GM21528 (cell line): Measurements from ENCODE around the gene PTAFR.

Source experiments
- ATAC-seq: cut with Tn5 transposase; IDR thresholded peaks from one replicate; pipeline ENCODE4 v1.9.1; 2021; ENCODE audit warnings: mild to moderate bottlenecking, moderate library complexity; ENCODE audit not compliant: unreplicated experiment, low FRiP score

Gene PTAFR

DNA sequence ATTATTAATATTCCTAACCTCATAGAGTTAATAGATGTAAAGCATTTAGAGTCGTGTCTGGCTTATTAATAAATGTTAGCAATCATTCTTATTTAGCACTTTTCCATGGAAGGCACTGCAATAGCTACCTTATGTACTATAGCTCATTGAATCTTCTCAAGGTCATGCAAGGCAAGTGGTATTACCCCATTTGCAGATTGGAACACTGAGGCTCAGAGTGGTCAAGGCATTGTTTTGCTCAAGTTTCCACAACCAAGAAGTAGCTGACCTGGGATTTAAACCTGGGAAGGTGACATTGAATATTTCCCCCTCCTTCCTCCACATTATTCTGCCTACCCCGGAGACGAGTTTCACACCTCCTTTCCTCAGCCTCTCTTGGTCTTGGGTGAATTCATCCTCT lies 50.3 kb downstream of the PTAFR start:
- no peak for ATAC-seq

GRCh38 chr1:28123461-28123961 lies 53.0 kb downstream of the PTAFR start:
- ATAC-seq: no peak

GRCh38 chr1:28122183-28122582 lies 54.3 kb downstream of the PTAFR start:
- no peak for ATAC-seq

DNA sequence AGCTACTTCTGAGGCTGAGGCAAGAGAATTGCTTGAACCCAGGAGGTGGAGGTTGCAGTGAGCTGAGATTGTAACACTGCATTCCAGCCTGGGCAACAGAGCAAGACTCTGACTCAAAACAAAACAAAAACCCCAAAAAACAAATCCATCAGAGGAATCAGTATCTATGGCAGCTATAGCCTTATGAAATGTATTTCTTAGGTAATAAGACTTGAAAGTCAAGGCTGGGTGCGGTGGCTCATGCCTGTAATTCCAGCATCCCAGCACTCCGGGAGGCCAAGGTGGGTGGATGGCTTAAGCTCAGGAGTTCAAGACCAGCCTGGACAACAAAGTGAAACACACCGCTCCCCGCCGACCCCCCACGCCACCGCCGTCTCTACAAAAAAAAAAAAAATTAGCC lies 56.9 kb downstream of the PTAFR start:
- no peak for ATAC-seq

GRCh38 chr1:28118640-28119307 lies 57.7 kb downstream of the PTAFR start:
- no peak for ATAC-seq

GRCh38 chr1:28115267-28115666 lies 61.2 kb downstream of the PTAFR start:
- no peak for ATAC-seq

DNA sequence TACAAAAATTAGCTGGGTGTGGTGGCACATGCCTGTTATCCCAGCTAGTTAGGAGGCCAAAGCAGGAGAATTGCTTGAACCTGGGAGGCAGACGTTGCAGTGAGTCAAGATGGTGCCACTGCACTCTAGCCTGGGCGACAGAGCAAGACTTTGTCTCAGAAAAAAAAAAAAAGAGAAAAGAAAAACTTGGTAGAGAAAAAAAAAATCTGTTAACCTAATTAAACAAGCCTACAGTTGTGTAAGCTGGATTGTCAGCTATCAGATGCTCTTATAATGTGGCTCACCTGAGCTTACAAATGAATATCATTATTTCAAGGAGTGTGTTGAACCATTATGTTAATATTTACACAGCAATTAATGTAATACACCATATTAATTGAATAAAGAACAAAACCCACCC lies 61.6 kb downstream of the PTAFR start:
- no peak for ATAC-seq

DNA sequence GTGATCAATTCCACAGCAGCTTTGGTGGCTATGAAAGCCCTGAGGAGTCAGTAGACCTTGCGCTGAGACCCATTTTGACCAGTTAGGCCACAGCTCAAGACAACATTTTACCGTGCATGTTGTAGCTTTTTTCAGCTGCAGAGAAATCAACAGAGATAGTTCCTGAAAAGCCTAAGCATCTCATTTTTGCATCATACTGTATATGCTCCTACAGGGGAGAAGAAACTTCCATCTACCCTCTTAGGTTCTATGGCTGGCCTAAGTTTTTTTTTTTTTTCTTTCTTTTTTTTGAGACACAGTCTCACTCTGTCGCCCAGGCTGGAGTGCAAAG lies 63.3 kb downstream of the PTAFR start:
- ATAC-seq: no peak

- no peak for ATAC-seq
Measured at GRCh38 chr1:28112388-28113241, 63.9 kb downstream of the PTAFR start.

- ATAC-seq: no peak
Measured at GRCh38 chr1:28111157-28111556, 65.3 kb downstream of the PTAFR start.

- no peak for ATAC-seq
Measured at GRCh38 chr1:28110555-28110954, 65.9 kb downstream of the PTAFR start.

DNA sequence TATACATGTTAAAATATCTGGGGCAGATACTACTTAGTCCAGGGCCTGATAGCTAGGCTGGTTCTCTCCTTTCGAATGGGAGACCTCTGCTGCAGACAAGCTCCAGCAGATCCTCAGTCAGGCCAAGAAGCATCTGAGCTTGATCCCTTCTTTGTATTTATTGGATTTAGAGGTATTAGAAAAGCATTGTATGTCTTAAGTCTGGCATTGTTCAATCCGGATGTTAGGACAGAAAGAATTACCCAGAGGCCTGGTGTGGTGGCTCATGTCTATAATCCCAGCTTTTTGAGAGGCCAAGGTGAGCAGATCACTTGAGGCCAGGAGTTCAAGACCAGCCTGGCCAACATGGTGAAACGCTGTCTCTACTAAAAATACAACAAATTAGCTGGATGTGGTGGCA lies 66.9 kb downstream of the PTAFR start:
- ATAC-seq: no peak

- ATAC-seq: no peak
Measured at GRCh38 chr1:28108001-28108400, 68.5 kb downstream of the PTAFR start.

GRCh38 chr1:28104866-28105467 lies 71.5 kb downstream of the PTAFR start:
- no peak for ATAC-seq

GRCh38 chr1:28102189-28102588 lies 74.3 kb downstream of the PTAFR start:
- ATAC-seq: no peak

DNA sequence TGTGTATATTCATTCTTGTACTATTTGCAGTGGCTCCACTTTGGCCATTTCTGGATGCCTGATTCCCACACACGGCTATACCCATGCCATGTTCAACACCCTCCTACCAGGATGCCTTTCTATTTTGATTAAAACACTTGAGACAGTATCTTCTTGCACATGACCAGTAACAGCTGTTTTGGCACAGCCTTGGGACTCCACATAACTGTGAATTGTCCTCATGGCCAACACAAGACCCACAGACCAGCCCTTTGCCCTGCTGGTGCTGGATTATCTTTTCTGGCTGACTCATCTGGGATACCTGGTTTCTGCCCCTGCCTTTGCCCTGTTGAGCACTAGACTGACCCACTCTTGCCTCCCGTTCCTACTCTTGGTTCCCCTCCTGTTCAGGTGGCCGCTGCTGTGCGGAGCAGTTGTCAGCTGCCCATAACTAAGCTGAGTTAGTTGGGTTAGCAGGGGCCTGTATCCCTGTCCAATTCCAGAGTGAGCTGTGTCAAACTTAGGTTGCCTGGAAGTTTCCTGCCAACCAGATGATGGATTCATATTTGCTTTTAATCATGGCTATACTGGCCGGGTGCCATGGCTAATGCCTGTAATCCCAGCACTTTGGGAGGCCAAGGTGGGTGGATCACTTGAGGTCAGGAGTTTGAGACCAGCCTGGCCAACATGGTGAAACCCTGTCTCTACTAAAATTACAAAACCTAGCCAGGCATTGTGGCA lies 77.3 kb downstream of the PTAFR start:
- ATAC-seq: no peak
